ENCODE measurements around the gene TTN.

DNA sequence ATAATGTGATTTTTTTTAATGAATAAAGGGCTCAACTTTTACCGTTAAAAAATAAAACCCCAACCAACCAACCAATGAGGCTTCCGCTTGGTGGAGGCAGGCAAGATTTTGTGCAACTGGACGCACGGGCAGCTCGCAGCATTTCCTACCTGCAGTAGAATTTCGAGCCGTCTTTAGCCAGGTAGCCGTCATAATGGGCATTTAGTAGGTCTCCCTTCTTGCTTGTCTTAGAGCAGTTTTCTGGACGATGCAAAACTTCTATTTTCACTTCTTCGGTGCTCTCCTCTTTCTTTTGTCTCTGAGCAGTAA, 329.1 kb downstream of the TTN start:
- TF ChIP-seq, protein P1, sequence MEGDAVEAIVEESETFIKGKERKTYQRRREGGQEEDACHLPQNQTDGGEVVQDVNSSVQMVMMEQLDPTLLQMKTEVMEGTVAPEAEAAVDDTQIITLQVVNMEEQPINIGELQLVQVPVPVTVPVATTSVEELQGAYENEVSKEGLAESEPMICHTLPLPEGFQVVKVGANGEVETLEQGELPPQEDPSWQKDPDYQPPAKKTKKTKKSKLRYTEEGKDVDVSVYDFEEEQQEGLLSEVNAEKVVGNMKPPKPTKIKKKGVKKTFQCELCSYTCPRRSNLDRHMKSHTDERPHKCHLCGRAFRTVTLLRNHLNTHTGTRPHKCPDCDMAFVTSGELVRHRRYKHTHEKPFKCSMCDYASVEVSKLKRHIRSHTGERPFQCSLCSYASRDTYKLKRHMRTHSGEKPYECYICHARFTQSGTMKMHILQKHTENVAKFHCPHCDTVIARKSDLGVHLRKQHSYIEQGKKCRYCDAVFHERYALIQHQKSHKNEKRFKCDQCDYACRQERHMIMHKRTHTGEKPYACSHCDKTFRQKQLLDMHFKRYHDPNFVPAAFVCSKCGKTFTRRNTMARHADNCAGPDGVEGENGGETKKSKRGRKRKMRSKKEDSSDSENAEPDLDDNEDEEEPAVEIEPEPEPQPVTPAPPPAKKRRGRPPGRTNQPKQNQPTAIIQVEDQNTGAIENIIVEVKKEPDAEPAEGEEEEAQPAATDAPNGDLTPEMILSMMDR (IDR thresholded peaks at IDR 0.05): no peak
- TF ChIP-seq EZH2 (IDR thresholded peaks at IDR 0.05; ENCODE audit: borderline replicate concordance, insufficient read depth, low read depth, low read length, poor library complexity, severe bottlenecking): no peak

Data from B cell (primary cell).